Common myeloid progenitor, CD34-positive (primary cell): ENCODE results near the gene SERINC5.

ENCODE experiments used
- CTCF ChIA-PET: fragments of 350-600 bp; sonication (Branson Sonifier 250); formaldehyde crosslinking; loops from one replicate; lab custom pipeline; 2021; ENCODE audit warnings: antibody characterized with exemption; lab: Charles Lee
- POLR2A ChIA-PET: fragments of 350-600 bp; sonication (Branson Sonifier 250); formaldehyde crosslinking; loops from one replicate; lab custom pipeline; 2021; ENCODE audit warnings: antibody characterized with exemption; lab: Charles Lee
- DNase-seq, 3 donors: peaks; one replicate each; pipeline versions ENCODE4 v3.0.0 to v3.0.0-alpha.2; 2013
- H3K27ac ChIP-seq, 2 experiments: 1 replicate in 1 of 2; 2 replicates in 1 of 2; pipeline ENCODE4 v1.7.0; 2013; ENCODE audit warnings: inconsistent platforms in 2 of 2, low read length in 2 of 2, mild to moderate bottlenecking in 2 of 2, low read depth in 1 of 2, moderate library complexity in 1 of 2; ENCODE audit not compliant: severe bottlenecking in 2 of 2, insufficient read depth in 1 of 2, poor library complexity in 1 of 2
- H3K27me3 ChIP-seq, 5 experiments: replicated peaks in 2 of 5; 1 replicate in 3 of 5; 2 replicates in 2 of 5; pipeline versions ENCODE4 v1.6.1 to v1.7.0; 2013; ENCODE audit warnings: low read length in 4 of 5, mild to moderate bottlenecking in 2 of 5, moderate library complexity in 2 of 5, inconsistent platforms in 1 of 5; ENCODE audit not compliant: insufficient read depth in 5 of 5, control insufficient read depth in 4 of 5
- H3K36me3 ChIP-seq, 4 experiments: 1 replicate in 2 of 4; 2 replicates in 2 of 4; pipeline versions ENCODE4 v1.6.1 to v1.7.0; 2013; ENCODE audit warnings: low read length in 3 of 4, control low read depth in 1 of 4, mild to moderate bottlenecking in 1 of 4; ENCODE audit not compliant: control insufficient read depth in 4 of 4, insufficient read depth in 4 of 4
- H3K4me1 ChIP-seq, 4 experiments: 1 replicate in 3 of 4; 2 replicates in 1 of 4; pipeline versions ENCODE4 v1.6.1 to v1.7.1; 2013; ENCODE audit warnings: low read length in 3 of 4, mild to moderate bottlenecking in 3 of 4, control low read depth in 1 of 4, inconsistent platforms in 1 of 4, moderate library complexity in 1 of 4; ENCODE audit not compliant: control insufficient read depth in 4 of 4, insufficient read depth in 4 of 4; ENCODE audit errors: control extremely low read depth in 1 of 4
- H3K4me3 ChIP-seq, 7 experiments: 1 replicate in 4 of 7; 2 replicates in 3 of 7; pipeline versions ENCODE4 v1.5.1 to v1.7.0; 2013; ENCODE audit warnings: mild to moderate bottlenecking in 7 of 7, low read length in 6 of 7, moderate library complexity in 6 of 7, inconsistent platforms in 2 of 7, low read depth in 2 of 7, control low read depth in 1 of 7; ENCODE audit not compliant: insufficient read depth in 4 of 7, control insufficient read depth in 1 of 7; ENCODE audit errors: extremely low read depth in 1 of 7
- H3K9me3 ChIP-seq, 5 experiments: 1 replicate in 4 of 5; 2 replicates in 1 of 5; pipeline versions ENCODE4 v1.6.1 to v1.7.1; 2013; ENCODE audit warnings: low read length in 4 of 5, mild to moderate bottlenecking in 2 of 5, inconsistent platforms in 1 of 5, low read depth in 1 of 5, moderate library complexity in 1 of 5; ENCODE audit not compliant: control insufficient read depth in 4 of 5, insufficient read depth in 2 of 5; ENCODE audit errors: control extremely low read depth in 1 of 5
- WGBS: methylation state at CpG from one replicate; pipeline ENCODE4 v1.1.5; 2013; ENCODE audit not compliant: insufficient coverage; 5-methylcytosine and 5-hydroxymethylcytosine counted together

The SERINC5 gene

GRCh38 chr5:80174790-80175189 lies 81.1 kb downstream of the SERINC5 start:
- Histone ChIP-seq H3K9me3 (no peaks in the 10 kb centered on the region), H3K36me3 (peaks cover 9 to 38% (median 14%) of the 10 kb centered on the region in 4 experiments), H3K4me1 (peaks cover 0 to 27% (median 9%) of the 10 kb centered on the region in 4 experiments), H3K4me3 (no peak overlapping the region), H3K27me3 (no peaks in the 10 kb centered on the region), H3K27ac (no peak overlapping the region)
- ChIA-PET POLR2A (no interaction called here), CTCF (no interaction called here)
- no peak for DNase-seq
- WGBS: 96% methylated on average over 4 of the region's 5 CpGs

GRCh38 chr5:80172067-80172695 lies 83.7 kb downstream of the SERINC5 start:
- H3K9me3 ChIP-seq: no peaks in the 10 kb centered on the region
- peaks cover 7 to 43% (median 22%) of the 10 kb centered on the region in 4 experiments for H3K36me3 ChIP-seq
- no peak overlapping the region for H3K27ac ChIP-seq
- H3K4me3 ChIP-seq: no peak overlapping the region
- 100% methylated on average over 4 of the region's 9 CpGs for WGBS
- H3K27me3 ChIP-seq: no peaks in the 10 kb centered on the region
- H3K4me1 ChIP-seq: peaks cover 0 to 17% (median under 1%) of the 10 kb centered on the region in 4 experiments
- ChIA-PET CTCF (no interaction called here), POLR2A (no interaction called here)
- DNase-seq: no peak

GRCh38 chr5:80170117-80170535 lies 85.7 kb downstream of the SERINC5 start:
- H3K27ac ChIP-seq: no peak overlapping the region
- no peaks in the 10 kb centered on the region for H3K27me3 ChIP-seq
- no peak for DNase-seq
- H3K4me1 ChIP-seq: peaks cover 0 to 10% (median 0%) of the 10 kb centered on the region in 4 experiments
- POLR2A ChIA-PET: no interaction called here
- CTCF ChIA-PET: interaction anchor here (1.3 kb wide), 1 partner anchor 10 kb away, joined by 3 read pairs; no protein-coding TSS in a partner anchor
- 100% methylated on average over 2 of the region's 2 CpGs for WGBS
- no peaks in the 10 kb centered on the region for H3K9me3 ChIP-seq
- H3K4me3 ChIP-seq: no peak overlapping the region
- H3K36me3 ChIP-seq: peaks cover 7 to 52% (median 23%) of the 10 kb centered on the region in 4 experiments

GRCh38 chr5:80168388-80169028 lies 87.3 kb downstream of the SERINC5 start:
- WGBS: 100% methylated on average over 6 of the region's 8 CpGs

GRCh38 chr5:80165452-80165851 lies 90.4 kb downstream of the SERINC5 start:
- Histone ChIP-seq H3K4me1 (no peaks in the 10 kb centered on the region), H3K27me3 (no peaks in the 10 kb centered on the region), H3K4me3 (no peak overlapping the region), H3K36me3 (peaks cover 11 to 38% (median 27%) of the 10 kb centered on the region in 4 experiments), H3K9me3 (peaks cover 0 to 3% (median 0%) of the 10 kb centered on the region in 5 experiments), H3K27ac (no peak overlapping the region)
- ChIA-PET POLR2A (no interaction called here), CTCF (interaction anchor here (0.7 to 2.0 kb wide), 3 partner anchors 13 to 505 kb away, joined by 3 to 5 read pairs (median 5); no protein-coding TSS in a partner anchor)
- WGBS: 100% methylated on average over 2 of the region's 3 CpGs
- no peak for DNase-seq

More at GRCh38 chr5:80168388-80169028, 87.3 kb downstream of the SERINC5 start:
- no peak overlapping the region for H3K4me3 ChIP-seq
- ChIA-PET CTCF (no interaction called here), POLR2A (no interaction called here)
- H3K4me1 ChIP-seq: peaks cover 0 to 2% (median 0%) of the 10 kb centered on the region in 4 experiments
- no peak overlapping the region for H3K27ac ChIP-seq
- DNase-seq: no peak
- no peaks in the 10 kb centered on the region for H3K27me3 ChIP-seq
- no peaks in the 10 kb centered on the region for H3K9me3 ChIP-seq
- H3K36me3 ChIP-seq: peaks cover 10 to 41% (median 16%) of the 10 kb centered on the region in 4 experiments

- Histone ChIP-seq H3K9me3 (peaks cover 0 to 3% (median 0%) of the 10 kb centered on the region in 5 experiments), H3K27me3 (no peaks in the 10 kb centered on the region), H3K27ac (no peak overlapping the region), H3K4me1 (no peaks in the 10 kb centered on the region), H3K36me3 (peaks cover 14 to 40% (median 27%) of the 10 kb centered on the region in 4 experiments), H3K4me3 (no peak overlapping the region)
- POLR2A ChIA-PET: no interaction called here
- WGBS: no CpG with 5 or more reads among the region's 1 CpG
- no peak for DNase-seq
- CTCF ChIA-PET: no interaction called here
Observed at GRCh38 chr5:80161165-80161564, 94.7 kb downstream of the SERINC5 start.

- ChIA-PET POLR2A (no interaction called here), CTCF (no interaction called here)
- WGBS: 100% methylated on average over 1 of the region's 3 CpGs
- Histone ChIP-seq H3K4me1 (no peaks in the 10 kb centered on the region), H3K27me3 (no peaks in the 10 kb centered on the region), H3K9me3 (peaks cover 0 to 3% (median 0%) of the 10 kb centered on the region in 5 experiments), H3K36me3 (peaks cover 14 to 36% (median 23%) of the 10 kb centered on the region in 4 experiments), H3K27ac (no peak overlapping the region), H3K4me3 (no peak overlapping the region)
- DNase-seq: no peak
Observed at GRCh38 chr5:80160242-80160641, 95.6 kb downstream of the SERINC5 start.
